Measurements from ENCODE around the gene IGF2. TPM values are rescaled to one million over a fixed set of nuclear protein-coding genes. Genes with fewer than 3 reads are reported as not detected.

IGF2 gene
- total RNA-seq, 1 experiment from 2014 or later: 14.5 TPM

DNA sequence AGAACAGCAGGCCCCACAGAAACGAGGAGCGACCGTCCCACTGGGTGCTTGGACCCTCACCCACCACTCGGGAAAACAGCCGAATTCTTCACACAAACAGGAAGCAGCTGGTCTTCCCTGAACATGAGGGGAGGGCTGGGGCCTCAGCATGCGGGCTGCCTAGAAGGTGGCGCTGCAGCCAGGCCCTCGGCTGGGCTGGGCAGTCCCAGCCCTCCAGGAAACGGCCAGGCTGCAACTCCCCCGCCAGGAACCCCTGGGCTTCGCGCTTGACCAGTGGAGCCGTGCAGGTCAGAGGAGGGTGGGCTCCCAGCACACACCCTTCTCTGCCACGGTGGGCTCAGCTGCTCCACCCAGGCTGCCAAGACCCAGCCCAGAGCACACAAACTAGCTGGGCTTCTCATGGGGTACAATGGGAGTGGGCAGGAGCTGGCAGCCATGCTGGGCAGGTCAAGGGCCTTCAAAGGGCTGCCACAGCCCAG, 29.6 kb downstream of the IGF2 start:
- in situ Hi-C loops (cut with HindIII; ENCODE audit: low pct_unique_long_range_greater_than_20kb, low sequenced_read_pairs): no loop called here
- H3K27ac ChIP-seq (ENCODE audit: low read length): no peak overlapping the region
- intact Hi-C loops (cut with micrococcal nuclease; ENCODE audit: unreplicated experiment): no loop called here
- H3K4me3 ChIP-seq (ENCODE audit: low read depth in 2 of 2, low read length in 2 of 2): no peak overlapping the region
- BruUV-seq (replicated peaks): no TSS peak
- CTCF ChIA-PET: no interaction called here
- POLR2A ChIA-PET: no interaction called here
- ATAC-seq: no peak
- no peaks in the 10 kb centered on the region for H3K9me3 ChIP-seq (ENCODE audit: control insufficient read depth, insufficient read depth, low read depth, low read length)
- no peaks in the 10 kb centered on the region for H3K4me1 ChIP-seq (ENCODE audit: control insufficient read depth, insufficient read depth, low read length)
- TF ChIP-seq POLR2AphosphoS5 (IDR thresholded peaks at IDR 0.05; ENCODE audit: low read depth, low read length): no peak
- no peaks in the 10 kb centered on the region for H3K27me3 ChIP-seq (ENCODE audit: control insufficient read depth, insufficient read depth, low read length)
- no peaks in the 10 kb centered on the region for H3K36me3 ChIP-seq (ENCODE audit: control insufficient read depth, insufficient read depth, low read length)
- DNase-seq (ENCODE audit: low read depth, low spot score): no peak

DNA sequence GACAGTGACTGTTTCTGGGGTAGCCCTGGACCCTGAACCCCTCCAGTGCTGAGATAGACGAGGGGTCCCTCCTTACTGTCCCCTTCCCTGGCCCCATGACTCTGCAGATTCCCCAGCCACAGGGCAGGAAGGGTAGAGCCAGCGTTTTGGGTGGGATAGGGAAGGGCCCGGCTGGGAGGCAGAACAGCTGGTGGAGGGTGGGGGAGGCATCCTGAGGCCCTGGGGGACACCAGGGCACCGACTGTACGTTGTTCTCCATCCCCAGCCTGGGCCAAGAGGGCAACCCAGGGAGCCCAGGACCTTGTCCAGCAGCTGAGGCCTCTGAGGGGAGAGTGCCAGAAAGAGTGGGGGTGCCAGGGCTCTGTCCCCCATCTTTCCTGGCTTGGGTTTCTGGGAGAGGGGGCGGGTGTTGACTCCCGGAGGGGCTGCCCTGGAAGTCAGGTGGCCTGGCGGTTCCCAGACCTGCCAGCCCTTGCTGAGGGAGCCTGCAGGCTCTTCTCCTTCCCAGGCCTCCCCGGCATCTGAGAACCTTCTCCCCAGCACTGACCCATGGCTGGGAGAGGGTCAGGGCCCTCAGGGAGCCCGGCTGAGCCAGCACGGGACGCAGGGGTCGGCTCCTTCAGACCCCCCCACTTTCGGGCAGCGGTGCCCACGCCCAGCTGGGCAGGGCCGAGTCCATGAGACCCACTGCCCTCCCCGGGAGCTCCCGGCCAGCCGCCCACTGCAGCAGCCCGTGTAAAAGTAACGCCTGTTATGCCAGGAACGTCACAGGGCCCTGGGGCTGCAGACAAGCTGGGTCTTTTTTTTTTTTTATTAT, 30.3 kb downstream of the IGF2 start:
- DNase-seq (ENCODE audit: low read depth, low spot score): no peak
- ChIA-PET POLR2A (interaction anchor here (1.1 kb wide), 1 partner anchor 10 kb away, joined by 9 read pairs; no protein-coding TSS in a partner anchor), CTCF (no interaction called here)
- intact Hi-C loops (cut with micrococcal nuclease; ENCODE audit: unreplicated experiment): no loop called here
- BruUV-seq (replicated peaks): no TSS peak
- ATAC-seq: no peak
- no peaks in the 10 kb centered on the region for H3K36me3 ChIP-seq (ENCODE audit: control insufficient read depth, insufficient read depth, low read length)
- H3K9me3 ChIP-seq (ENCODE audit: control insufficient read depth, insufficient read depth, low read depth, low read length): no peaks in the 10 kb centered on the region
- in situ Hi-C loops (cut with HindIII; ENCODE audit: low pct_unique_long_range_greater_than_20kb, low sequenced_read_pairs): no loop called here
- no peak overlapping the region for H3K4me3 ChIP-seq (ENCODE audit: low read depth in 2 of 2, low read length in 2 of 2)
- no peak overlapping the region for H3K27ac ChIP-seq (ENCODE audit: low read length)
- H3K27me3 ChIP-seq (ENCODE audit: control insufficient read depth, insufficient read depth, low read length): no peaks in the 10 kb centered on the region
- no peaks in the 10 kb centered on the region for H3K4me1 ChIP-seq (ENCODE audit: control insufficient read depth, insufficient read depth, low read length)
- TF ChIP-seq, protein P1, sequence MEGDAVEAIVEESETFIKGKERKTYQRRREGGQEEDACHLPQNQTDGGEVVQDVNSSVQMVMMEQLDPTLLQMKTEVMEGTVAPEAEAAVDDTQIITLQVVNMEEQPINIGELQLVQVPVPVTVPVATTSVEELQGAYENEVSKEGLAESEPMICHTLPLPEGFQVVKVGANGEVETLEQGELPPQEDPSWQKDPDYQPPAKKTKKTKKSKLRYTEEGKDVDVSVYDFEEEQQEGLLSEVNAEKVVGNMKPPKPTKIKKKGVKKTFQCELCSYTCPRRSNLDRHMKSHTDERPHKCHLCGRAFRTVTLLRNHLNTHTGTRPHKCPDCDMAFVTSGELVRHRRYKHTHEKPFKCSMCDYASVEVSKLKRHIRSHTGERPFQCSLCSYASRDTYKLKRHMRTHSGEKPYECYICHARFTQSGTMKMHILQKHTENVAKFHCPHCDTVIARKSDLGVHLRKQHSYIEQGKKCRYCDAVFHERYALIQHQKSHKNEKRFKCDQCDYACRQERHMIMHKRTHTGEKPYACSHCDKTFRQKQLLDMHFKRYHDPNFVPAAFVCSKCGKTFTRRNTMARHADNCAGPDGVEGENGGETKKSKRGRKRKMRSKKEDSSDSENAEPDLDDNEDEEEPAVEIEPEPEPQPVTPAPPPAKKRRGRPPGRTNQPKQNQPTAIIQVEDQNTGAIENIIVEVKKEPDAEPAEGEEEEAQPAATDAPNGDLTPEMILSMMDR (IDR thresholded peaks at IDR 0.05): no peak
- TF ChIP-seq POLR2AphosphoS5 (IDR thresholded peaks at IDR 0.05; ENCODE audit: low read depth, low read length) (no peak), SIN3A (IDR thresholded peaks at IDR 0.05; ENCODE audit: borderline replicate concordance, insufficient read depth, low read depth, low read length) (no peak), TCF7L2 (IDR thresholded peaks at IDR 0.05; ENCODE audit: low read depth, low read length) (no peak)
- TF ChIP-seq, protein P2, sequence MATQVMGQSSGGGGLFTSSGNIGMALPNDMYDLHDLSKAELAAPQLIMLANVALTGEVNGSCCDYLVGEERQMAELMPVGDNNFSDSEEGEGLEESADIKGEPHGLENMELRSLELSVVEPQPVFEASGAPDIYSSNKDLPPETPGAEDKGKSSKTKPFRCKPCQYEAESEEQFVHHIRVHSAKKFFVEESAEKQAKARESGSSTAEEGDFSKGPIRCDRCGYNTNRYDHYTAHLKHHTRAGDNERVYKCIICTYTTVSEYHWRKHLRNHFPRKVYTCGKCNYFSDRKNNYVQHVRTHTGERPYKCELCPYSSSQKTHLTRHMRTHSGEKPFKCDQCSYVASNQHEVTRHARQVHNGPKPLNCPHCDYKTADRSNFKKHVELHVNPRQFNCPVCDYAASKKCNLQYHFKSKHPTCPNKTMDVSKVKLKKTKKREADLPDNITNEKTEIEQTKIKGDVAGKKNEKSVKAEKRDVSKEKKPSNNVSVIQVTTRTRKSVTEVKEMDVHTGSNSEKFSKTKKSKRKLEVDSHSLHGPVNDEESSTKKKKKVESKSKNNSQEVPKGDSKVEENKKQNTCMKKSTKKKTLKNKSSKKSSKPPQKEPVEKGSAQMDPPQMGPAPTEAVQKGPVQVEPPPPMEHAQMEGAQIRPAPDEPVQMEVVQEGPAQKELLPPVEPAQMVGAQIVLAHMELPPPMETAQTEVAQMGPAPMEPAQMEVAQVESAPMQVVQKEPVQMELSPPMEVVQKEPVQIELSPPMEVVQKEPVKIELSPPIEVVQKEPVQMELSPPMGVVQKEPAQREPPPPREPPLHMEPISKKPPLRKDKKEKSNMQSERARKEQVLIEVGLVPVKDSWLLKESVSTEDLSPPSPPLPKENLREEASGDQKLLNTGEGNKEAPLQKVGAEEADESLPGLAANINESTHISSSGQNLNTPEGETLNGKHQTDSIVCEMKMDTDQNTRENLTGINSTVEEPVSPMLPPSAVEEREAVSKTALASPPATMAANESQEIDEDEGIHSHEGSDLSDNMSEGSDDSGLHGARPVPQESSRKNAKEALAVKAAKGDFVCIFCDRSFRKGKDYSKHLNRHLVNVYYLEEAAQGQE (IDR thresholded peaks at IDR 0.05; ENCODE audit: insufficient read depth in 1 of 2, low read depth in 2 of 2, low read length in 1 of 2): no peak

Measured in Panc1 (cell line).